ENCODE measurements around the gene RBMS1. TPM values are rescaled to one million over a fixed set of nuclear protein-coding genes. Genes with fewer than 3 reads are reported as not detected.

The RBMS1 gene
- polyA plus RNA-seq, 2 of the 4 experiments (the other 2 are of a cell fraction) = 51.9 to 108 TPM

- no peak for ATAC-seq
- WGBS (ENCODE audit: missing lambda C conversion rate) = 95% methylated on average over 1 of the region's 1 CpG
- ChIA-PET CTCF (no interaction called here), POLR2A (no interaction called here)
- peaks cover 9% of the 10 kb centered on the region; the same call in 2 of the 3 replicates for H3K4me1 ChIP-seq
- no peak overlapping the region for H3K4me2 ChIP-seq
- TF ChIP-seq CHD4 (IDR thresholded peaks at IDR 0.05; ENCODE audit: borderline replicate concordance) (no peak), HOXA7 (CRISPR knock-in tag; IDR thresholded peaks at IDR 0.05) (no peak), KDM1A (IDR thresholded peaks at IDR 0.05; ENCODE audit: low read depth) (no peak), POLR2AphosphoS2 (conservative IDR thresholded peaks at IDR 0.05; ENCODE audit: low read length) (no peak), TFCP2L1 (CRISPR knock-in tag; IDR thresholded peaks at IDR 0.05) (no peak), KDM5A (IDR thresholded peaks at IDR 0.05) (no peak)
- no peak overlapping the region for H3K27ac ChIP-seq
- no peak for FAIRE-seq
- H3K4me3 ChIP-seq = no peak overlapping the region
- DNase-seq (ENCODE audit: low read depth in 1 of 2, low spot score in 1 of 2) = no peak
- H3K9me3 ChIP-seq = no peaks in the 10 kb centered on the region
Observed at GRCh38 chr2:160534996-160535395, 41.4 kb upstream of the RBMS1 start.

GRCh38 chr2:160534249-160534648, 40.6 kb upstream of the RBMS1 start:
- ATAC-seq (no peak), DNase-seq (ENCODE audit: low read depth in 1 of 2, low spot score in 1 of 2) (no peak), FAIRE-seq (no peak)
- Histone ChIP-seq H3K4me3 (no peak overlapping the region), H3K4me1 (peaks cover 7% of the 10 kb centered on the region; the same call in 2 of the 3 replicates), H3K27ac (no peak overlapping the region), H3K4me2 (no peak overlapping the region), H3K9me3 (no peaks in the 10 kb centered on the region)
- ChIA-PET CTCF (interaction anchor here (1.0 kb wide), 1 partner anchor 23 kb away, joined by 5 read pairs; no protein-coding TSS in a partner anchor), POLR2A (interaction anchor here (0.7 kb wide), 1 partner anchor 384 kb away, joined by 3 read pairs; no protein-coding TSS in a partner anchor)
- TF ChIP-seq RAD21 (conservative IDR thresholded peaks at IDR 0.05 in 1 of 2, IDR thresholded peaks at IDR 0.05 in 1 of 2) (no peak), EHF (CRISPR knock-in tag; IDR thresholded peaks at IDR 0.05) (no peak)

DNA sequence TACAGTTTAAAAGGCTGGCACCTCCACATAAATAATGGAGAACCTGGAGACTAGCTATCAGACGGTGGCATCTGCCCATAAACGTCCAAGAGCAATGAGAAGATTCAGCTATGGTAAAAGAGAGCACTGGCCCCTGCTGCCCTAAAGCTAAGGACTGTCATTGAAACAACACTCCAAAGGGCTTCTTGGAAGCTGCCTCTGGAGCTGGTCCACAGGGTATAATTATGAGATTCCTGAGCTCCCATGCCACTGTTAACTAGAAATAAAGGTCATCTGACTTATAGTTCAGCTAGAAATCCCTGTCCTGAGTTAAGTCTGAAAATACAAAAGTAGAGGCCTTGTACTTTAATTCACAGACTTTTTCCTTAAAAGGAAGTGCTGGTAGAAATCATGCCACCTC, 39.9 kb upstream of the RBMS1 start:
- Histone ChIP-seq H3K4me2 (no peak overlapping the region), H3K4me3 (no peak overlapping the region), H3K9me3 (no peaks in the 10 kb centered on the region), H3K27ac (peak overlapping the region in 1 of 2 experiments; percentile 21; a peak in 1 of 6 replicates), H3K4me1 (no peaks in the 10 kb centered on the region)
- WGBS (ENCODE audit: missing lambda C conversion rate) = 76% methylated on average over 2 of the region's 2 CpGs
- DNase-seq (ENCODE audit: low read depth in 1 of 2, low spot score in 1 of 2) (no peak), ATAC-seq (no peak), FAIRE-seq (no peak)
- TF ChIP-seq ZC3H11A (IDR thresholded peaks at IDR 0.05) = no peak
- TF ChIP-seq ZSCAN20 (CRISPR knock-in tag; IDR thresholded peaks at IDR 0.05) = no peak
- TF ChIP-seq GATA3 (IDR thresholded peaks at IDR 0.05; ENCODE audit: borderline replicate concordance) = no peak
- no peak for TF ChIP-seq FOSL2 (IDR thresholded peaks at IDR 0.05)
- no peak for TF ChIP-seq FOSL2 (CRISPR knock-in tag; IDR thresholded peaks at IDR 0.05)
- TF ChIP-seq HOXB5 (CRISPR knock-in tag; IDR thresholded peaks at IDR 0.05) = no peak
- no peak for TF ChIP-seq CBX2 (IDR thresholded peaks at IDR 0.05; ENCODE audit: borderline replicate concordance, low read depth)
- TF ChIP-seq MAX (IDR thresholded peaks at IDR 0.05) = no peak
- TF ChIP-seq NR3C1 (IDR thresholded peaks at IDR 0.05) = no peak
- ChIA-PET POLR2A (interaction anchor here (0.7 kb wide), 1 partner anchor 385 kb away, joined by 3 read pairs; no protein-coding TSS in a partner anchor), CTCF (interaction anchor here (1.0 to 1.2 kb wide), 3 partner anchors 23 to 76 kb away, joined by 3 to 5 read pairs (median 3); no protein-coding TSS in a partner anchor)

DNA sequence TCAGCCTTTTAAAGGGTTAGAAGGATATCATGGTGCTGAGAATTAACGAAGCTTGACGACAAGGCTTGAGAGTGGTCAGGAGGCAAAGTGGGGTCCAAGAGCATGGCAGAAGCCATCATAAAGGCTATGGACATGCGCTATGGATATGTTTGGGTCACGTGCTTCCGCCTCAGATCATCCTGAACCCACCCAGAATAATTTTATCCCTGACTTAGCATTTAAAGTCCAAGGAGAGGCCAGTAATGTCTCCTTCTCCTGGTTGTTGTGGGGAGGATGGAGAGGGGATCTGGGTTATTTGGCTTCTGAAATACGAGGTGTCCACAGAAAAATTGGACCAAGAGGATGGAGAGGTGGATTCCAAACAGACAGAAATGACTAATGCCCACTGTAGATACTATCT, 38.8 kb upstream of the RBMS1 start:
- FAIRE-seq = no peak

More for the DNA sequence above, 38.8 kb upstream of the RBMS1 start:
- H3K4me2 ChIP-seq = no peak overlapping the region
- no peak overlapping the region for H3K4me3 ChIP-seq
- ChIA-PET POLR2A (no interaction called here), CTCF (interaction anchor here (1.2 kb wide), 1 partner anchor 26 kb away, joined by 3 read pairs; no protein-coding TSS in a partner anchor)
- WGBS (ENCODE audit: missing lambda C conversion rate) = 77% methylated on average over 6 of the region's 6 CpGs
- no peak for TF ChIP-seq MYC (IDR thresholded peaks at IDR 0.05; ENCODE audit: borderline replicate concordance, low read length)
- TF ChIP-seq MAFK (IDR thresholded peaks at IDR 0.05; ENCODE audit: partially characterized antibody) = peak; percentile 53
- no peak overlapping the region for H3K27ac ChIP-seq
- ATAC-seq = no peak
- H3K9me3 ChIP-seq = no peaks in the 10 kb centered on the region
- DNase-seq (ENCODE audit: low read depth in 1 of 2, low spot score in 1 of 2) = no peak
- no peaks in the 10 kb centered on the region for H3K4me1 ChIP-seq
